DND-41 (cell line): ENCODE measurements around the gene ENPP6.

ENCODE experiments used
- ATAC-seq: fragments of 200-7000 bp; cut with Tn5 transposase; 3 replicates; pipeline ENCODE4 v1.9.1; 2021; ENCODE audit warnings: low read depth; ENCODE audit not compliant: insufficient read depth
- DNase-seq: peaks from one replicate; pipeline ENCODE4 v3.0.0-alpha.2; 2020
- H2AFZ ChIP-seq: 2 replicates; pipeline ENCODE4 v1.6.0; 2012; ENCODE audit warnings: low read depth, low read length
- H3K27ac ChIP-seq: 2 replicates; pipeline ENCODE4 v1.5.1; 2012; ENCODE audit warnings: low read length, inconsistent platforms
- H3K27me3 ChIP-seq: fragments of 200-600 bp; sonication (generic); 2 replicates; pipeline ENCODE4 v1.6.0; 2012; ENCODE audit warnings: low read length, mild to moderate bottlenecking, inconsistent platforms; ENCODE audit not compliant: insufficient read depth, poor library complexity
- H3K36me3 ChIP-seq: 2 replicates; pipeline ENCODE4 v1.5.1; 2012; ENCODE audit warnings: low read length, inconsistent platforms; ENCODE audit not compliant: insufficient read depth
- H3K4me1 ChIP-seq: 2 replicates; pipeline ENCODE4 v1.5.1; 2012; ENCODE audit warnings: mild to moderate bottlenecking, low read length; ENCODE audit not compliant: insufficient read depth
- H3K4me2 ChIP-seq: 2 replicates; pipeline ENCODE4 v1.6.0; 2012; ENCODE audit warnings: mild to moderate bottlenecking, moderate library complexity, low read length, inconsistent platforms; ENCODE audit not compliant: insufficient read depth
- H3K4me3 ChIP-seq, 2 experiments: fragments of 200-600 bp in 1 of 2; shearing (Covaris generic) in 1 of 2; 2 replicates each; pipeline ENCODE4 v1.5.1; 2012 to 2016; ENCODE audit warnings: inconsistent platforms in 2 of 2, low read length in 2 of 2, mild to moderate bottlenecking in 2 of 2, low read depth in 1 of 2, moderate library complexity in 1 of 2
- H3K79me2 ChIP-seq: 2 replicates; pipeline ENCODE4 v1.6.0; 2012; ENCODE audit warnings: low read length, inconsistent platforms; ENCODE audit not compliant: insufficient read depth
- H3K9ac ChIP-seq: 2 replicates; pipeline ENCODE4 v1.6.0; 2012; ENCODE audit warnings: low read depth, mild to moderate bottlenecking, inconsistent platforms, low read length, moderate library complexity
- H3K9me3 ChIP-seq: 2 replicates; pipeline ENCODE4 v1.5.1; 2012; ENCODE audit warnings: low read length, moderate library complexity, mild to moderate bottlenecking, inconsistent platforms; ENCODE audit not compliant: insufficient read depth, severe bottlenecking
- H4K20me1 ChIP-seq: 2 replicates; pipeline ENCODE4 v1.6.0; 2012; ENCODE audit warnings: low read length; ENCODE audit not compliant: insufficient read depth
- CTCF ChIP-seq: IDR thresholded peaks from 2 replicates; pipeline ENCODE4 v1.5.1; 2012; ENCODE audit warnings: borderline replicate concordance, low read length, moderate library complexity, mild to moderate bottlenecking; ENCODE audit not compliant: poor library complexity, severe bottlenecking; ENCODE audit errors: extremely low read depth
- EZH2 ChIP-seq: IDR thresholded peaks from 3 replicates; pipeline ENCODE4 v1.6.1; 2012; ENCODE audit warnings: borderline replicate concordance, low read depth, mild to moderate bottlenecking, moderate library complexity, low read length, inconsistent platforms; ENCODE audit not compliant: severe bottlenecking

Gene ENPP6

GRCh38 chr4:184250795-184251669 is 33.4 kb upstream of the ENPP6 start:
- Histone ChIP-seq H3K27me3 (no peaks in the 10 kb centered on the region), H3K4me3 (no peak overlapping the region), H3K27ac (no peak overlapping the region), H3K9ac (no peak overlapping the region), H3K9me3 (no peaks in the 10 kb centered on the region), H2AFZ (no peak overlapping the region), H3K36me3 (no peaks in the 10 kb centered on the region), H3K4me1 (no peaks in the 10 kb centered on the region), H4K20me1 (no peaks in the 10 kb centered on the region), H3K4me2 (no peak overlapping the region), H3K79me2 (no peaks in the 10 kb centered on the region)
- ATAC-seq (peak; percentile 86), DNase-seq (peak; percentile 42)
- TF ChIP-seq EZH2: no peak
- peak; percentile 70 for TF ChIP-seq CTCF

GRCh38 chr4:184248216-184248615 is 30.5 kb upstream of the ENPP6 start:
- H3K36me3 ChIP-seq: no peaks in the 10 kb centered on the region
- no peak overlapping the region for H3K9ac ChIP-seq
- no peaks in the 10 kb centered on the region for H4K20me1 ChIP-seq
- no peaks in the 10 kb centered on the region for H3K79me2 ChIP-seq
- H3K27ac ChIP-seq: no peak overlapping the region
- TF ChIP-seq CTCF (no peak), EZH2 (no peak)
- no peaks in the 10 kb centered on the region for H3K9me3 ChIP-seq
- H3K27me3 ChIP-seq: no peaks in the 10 kb centered on the region
- H3K4me1 ChIP-seq: no peaks in the 10 kb centered on the region
- DNase-seq (no peak), ATAC-seq (no peak)
- no peak overlapping the region for H3K4me3 ChIP-seq
- no peak overlapping the region for H2AFZ ChIP-seq
- no peak overlapping the region for H3K4me2 ChIP-seq

GRCh38 chr4:184247421-184247820 is 29.7 kb upstream of the ENPP6 start:
- ATAC-seq (no peak), DNase-seq (no peak)
- H3K4me2 ChIP-seq: no peak overlapping the region
- H3K4me3 ChIP-seq: no peak overlapping the region
- no peak overlapping the region for H3K27ac ChIP-seq
- H3K9me3 ChIP-seq: no peaks in the 10 kb centered on the region
- H3K79me2 ChIP-seq: no peaks in the 10 kb centered on the region
- no peak for TF ChIP-seq EZH2
- H2AFZ ChIP-seq: no peak overlapping the region
- H3K4me1 ChIP-seq: no peaks in the 10 kb centered on the region
- H3K36me3 ChIP-seq: no peaks in the 10 kb centered on the region
- no peaks in the 10 kb centered on the region for H3K27me3 ChIP-seq
- no peak overlapping the region for H3K9ac ChIP-seq
- no peaks in the 10 kb centered on the region for H4K20me1 ChIP-seq

GRCh38 chr4:184246426-184246825 is 28.8 kb upstream of the ENPP6 start:
- Histone ChIP-seq H3K9me3 (no peaks in the 10 kb centered on the region), H3K4me3 (no peak overlapping the region), H3K27me3 (no peaks in the 10 kb centered on the region), H3K27ac (no peak overlapping the region), H2AFZ (no peak overlapping the region), H3K36me3 (no peaks in the 10 kb centered on the region), H3K4me2 (no peak overlapping the region), H3K9ac (no peak overlapping the region), H4K20me1 (no peaks in the 10 kb centered on the region), H3K79me2 (no peaks in the 10 kb centered on the region), H3K4me1 (no peaks in the 10 kb centered on the region)
- ATAC-seq: no peak
- TF ChIP-seq CTCF (no peak), EZH2 (no peak)
- no peak for DNase-seq
